NCI-H446 (cell line): ENCODE results near the gene CXCL3.

Source experiments
- DNase-seq, 2 experiments: peaks; one replicate each; lab custom pipeline; 2025; lab: John Stamatoyannopoulos, UW

CXCL3 gene

GRCh38 chr4:74055498-74055897 lies 17.0 kb upstream of the CXCL3 start:
- no peak for DNase-seq

GRCh38 chr4:74055096-74055495 lies 16.6 kb upstream of the CXCL3 start:
- DNase-seq, result no peak

- no peak for DNase-seq
These were observed 16.1 kb upstream of the CXCL3 start for GRCh38 chr4:74054483-74055047.

GRCh38 chr4:74047152-74047551 lies 8.7 kb upstream of the CXCL3 start:
- no peak for DNase-seq

- no peak for DNase-seq
These were observed 7.3 kb upstream of the CXCL3 start for GRCh38 chr4:74045772-74046171.

- no peak for DNase-seq
These were observed 6.8 kb upstream of the CXCL3 start for GRCh38 chr4:74045247-74045646.

- no peak for DNase-seq
These were observed 6.2 kb upstream of the CXCL3 start for GRCh38 chr4:74044677-74045076.

- DNase-seq, result no peak
These were observed 4.2 kb upstream of the CXCL3 start for GRCh38 chr4:74042681-74043080.

GRCh38 chr4:74041418-74041817 lies 2.9 kb upstream of the CXCL3 start:
- DNase-seq, result no peak

GRCh38 chr4:74039315-74039763 lies 850 bp upstream of the CXCL3 start:
- no peak for DNase-seq

- DNase-seq, result no peak
These were observed 434 bp downstream of the CXCL3 start for GRCh38 chr4:74038086-74038424.

- no peak for DNase-seq
These were observed 1.2 kb downstream of the CXCL3 start for GRCh38 chr4:74037076-74037955.

GRCh38 chr4:74033739-74034138 lies 4.8 kb downstream of the CXCL3 start:
- no peak for DNase-seq

- DNase-seq, result no peak
These were observed 6.4 kb downstream of the CXCL3 start for GRCh38 chr4:74032064-74032463.

GRCh38 chr4:74031576-74031975 lies 6.9 kb downstream of the CXCL3 start:
- DNase-seq, result no peak

GRCh38 chr4:74030285-74030684 lies 8.2 kb downstream of the CXCL3 start:
- DNase-seq, result no peak

GRCh38 chr4:74028504-74028903 lies 10.0 kb downstream of the CXCL3 start:
- no peak for DNase-seq

GRCh38 chr4:74023709-74024108 lies 14.8 kb downstream of the CXCL3 start:
- no peak for DNase-seq

GRCh38 chr4:74021601-74022000 lies 16.9 kb downstream of the CXCL3 start:
- no peak for DNase-seq

GRCh38 chr4:74018771-74019170 lies 19.7 kb downstream of the CXCL3 start:
- no peak for DNase-seq

- DNase-seq, result no peak
These were observed 20.4 kb downstream of the CXCL3 start for GRCh38 chr4:74018116-74018515.

GRCh38 chr4:74016068-74016467 lies 22.4 kb downstream of the CXCL3 start:
- no peak for DNase-seq

- DNase-seq, result no peak
These were observed 23.2 kb downstream of the CXCL3 start for GRCh38 chr4:74015126-74015780.
